K562 (cell line): ENCODE measurements around the gene FAT2. TPM values are rescaled to one million over a fixed set of nuclear protein-coding genes. Genes with fewer than 3 reads are reported as not detected.

Source experiments
- ATAC-seq: fragments of 200-7000 bp; cut with Tn5 transposase; 3 replicates; pipeline ENCODE4 v1.9.1; 2020; ENCODE audit warnings: moderate library complexity
- BruUV-seq: library from RNA; stranded (reverse); fragments of 400-500 nt; replicated peaks from 2 replicates; lab custom pipeline; 2021; lab: Mats Ljungman, UMichigan
- CTCF ChIA-PET: fragments of 300-600 bp; formaldehyde crosslinking; extraction: SDS; loops from one replicate; lab custom pipeline; 2021; ENCODE audit warnings: low intra/inter-chr PET ratio; lab: Yijun Ruan, JAX
- POLR2A ChIA-PET: fragments of 300-600, 350-650 bp; sonication (Branson Sonifier 250); formaldehyde crosslinking; extraction: SDS; loops from one replicate; lab custom pipeline; 2021; ENCODE audit warnings: antibody characterized with exemption, inconsistent platforms; lab: Yijun Ruan, JAX
- DNase-seq, 4 experiments: peaks; one replicate each; pipeline versions ENCODE4 v3.0.0 to v3.0.0-alpha.2; 2011 to 2018; ENCODE audit warnings: low spot score in 3 of 4, mixed read lengths in 3 of 4; ENCODE audit errors: extremely low read depth in 1 of 4
- FAIRE-seq: peaks from 2 replicates; lab custom pipeline; 2011; peaks lifted over from hg19 to GRCh38; lab: Jason Lieb, UNC
- H2AFZ ChIP-seq: 2 replicates; pipeline ENCODE4 v1.6.0; 2011; ENCODE audit warnings: low read depth, low read length, control low read depth, inconsistent platforms
- H3K27ac ChIP-seq: fragments of 200-600 bp; 3 replicates; pipeline ENCODE4 v1.8.0; 2011; ENCODE audit warnings: low read depth, mild to moderate bottlenecking, control low read depth, inconsistent platforms, low read length, moderate library complexity, mixed read lengths; ENCODE audit errors: extremely low read depth
- H3K27me3 ChIP-seq, 2 experiments: fragments of 300-600 bp in 1 of 2; 2 replicates in 1 of 2; 3 replicates in 1 of 2; pipeline versions ENCODE4 v1.6.0 to v1.8.0; 2011; ENCODE audit warnings: inconsistent platforms in 2 of 2, low read length in 2 of 2, mild to moderate bottlenecking in 1 of 2, mixed read lengths in 1 of 2, moderate library complexity in 1 of 2; ENCODE audit not compliant: control insufficient read depth in 2 of 2, insufficient read depth in 2 of 2
- H3K36me3 ChIP-seq: fragments of 300-600 bp; 3 replicates; pipeline ENCODE4 v1.8.0; 2011; ENCODE audit warnings: mild to moderate bottlenecking, low read length, inconsistent platforms; ENCODE audit not compliant: control insufficient read depth, insufficient read depth
- H3K4me1 ChIP-seq, 2 experiments: fragments of 200-600 bp in 1 of 2; replicated peaks in 1 of 2; 2 replicates in 1 of 2; 3 replicates in 1 of 2; pipeline versions ENCODE4 v1.5.1 to v1.8.0; 2011; ENCODE audit warnings: inconsistent platforms in 2 of 2, low read length in 2 of 2, mild to moderate bottlenecking in 1 of 2, mixed read lengths in 1 of 2, moderate library complexity in 1 of 2; ENCODE audit not compliant: control insufficient read depth in 2 of 2, insufficient read depth in 2 of 2
- H3K4me2 ChIP-seq: 2 replicates; pipeline ENCODE4 v1.6.1; 2011; ENCODE audit warnings: low read length, control low read depth, inconsistent platforms, mixed read lengths; ENCODE audit not compliant: insufficient read depth
- H3K4me3 ChIP-seq: fragments of 200-600 bp; sonication (generic), shearing (Covaris generic); 2 replicates; pipeline ENCODE4 v1.5.1; 2016; ENCODE audit warnings: control low read depth, inconsistent platforms
- H3K79me2 ChIP-seq: fragments of 200-600 bp; 3 replicates; pipeline ENCODE4 v1.8.0; 2011; ENCODE audit warnings: low read length, inconsistent platforms; ENCODE audit not compliant: control insufficient read depth, insufficient read depth
- H3K9ac ChIP-seq, 2 experiments: 2 replicates each; pipeline versions ENCODE4 v1.6.0 to v1.6.1; 2011; ENCODE audit warnings: low read depth in 2 of 2, low read length in 2 of 2, control low read depth in 1 of 2, inconsistent platforms in 1 of 2, mild to moderate bottlenecking in 1 of 2, mixed read lengths in 1 of 2; ENCODE audit not compliant: insufficient read depth in 1 of 2
- H3K9me1 ChIP-seq: one replicate; pipeline ENCODE4 v1.6.0; 2011; ENCODE audit warnings: inconsistent platforms, mild to moderate bottlenecking, low read length, moderate library complexity; ENCODE audit not compliant: control insufficient read depth, insufficient read depth
- H3K9me3 ChIP-seq: replicated peaks from 2 replicates; pipeline ENCODE4 v1.5.1; 2011; ENCODE audit warnings: low read depth, low read length, inconsistent platforms; ENCODE audit not compliant: control insufficient read depth, insufficient read depth
- H4K20me1 ChIP-seq: replicated peaks from 2 replicates; pipeline ENCODE4 v1.6.1; 2011; ENCODE audit warnings: low read length, inconsistent platforms, mixed read lengths; ENCODE audit not compliant: control insufficient read depth, insufficient read depth
- ADNP ChIP-seq: fragments of 200-800 bp; sonication (Bioruptor generic); IDR thresholded peaks from 2 replicates; pipeline ENCODE4 v1.6.1; 2016; ENCODE audit warnings: missing genetic modification characterization, missing compliant biosample characterization
- HNRNPLL ChIP-seq: fragments of 200-400 bp; formaldehyde crosslinking; IDR thresholded peaks from 2 replicates; pipeline ENCODE4 v1.6.1; 2017; ENCODE audit warnings: low read length, low read depth, mild to moderate bottlenecking; ENCODE audit not compliant: poor library complexity, severe bottlenecking
- RB1 ChIP-seq: fragments of 450-650 bp; IDR thresholded peaks from 2 replicates; pipeline ENCODE4 v1.6.1; 2017; ENCODE audit warnings: low read depth, mild to moderate bottlenecking
- TAF1 ChIP-seq: IDR thresholded peaks from 2 replicates; pipeline ENCODE4 v1.6.1; 2011; ENCODE audit warnings: mild to moderate bottlenecking, low read length, moderate library complexity; ENCODE audit not compliant: insufficient read depth, control insufficient read depth, severe bottlenecking; ENCODE audit errors: extremely low read depth
- TARDBP ChIP-seq: fragments of 450-650 bp; IDR thresholded peaks from 2 replicates; pipeline ENCODE4 v1.6.1; 2016
- THAP12 ChIP-seq: fragments of 250-450 bp; sonication (Bioruptor Pico); IDR thresholded peaks from 2 replicates; pipeline ENCODE4 v1.9.0; 2021; ENCODE audit warnings: mild to moderate bottlenecking, inconsistent platforms
- THRA ChIP-seq: fragments of 450-650 bp; IDR thresholded peaks from 2 replicates; pipeline ENCODE4 v1.6.1; 2017; ENCODE audit warnings: mild to moderate bottlenecking, moderate library complexity
- ZBTB7A ChIP-seq: IDR thresholded peaks from 2 replicates; pipeline ENCODE4 v1.6.1; 2011; ENCODE audit warnings: low read depth, mild to moderate bottlenecking, low read length, moderate library complexity, borderline replicate concordance; ENCODE audit not compliant: control insufficient read depth
- ZHX1 ChIP-seq: fragments of 150-350 bp; conservative IDR thresholded peaks from 2 replicates; pipeline ENCODE4 v1.6.1; 2014; ENCODE audit warnings: low read length
- ZNF324 ChIP-seq: fragments of 250-450 bp; sonication (Bioruptor Pico); IDR thresholded peaks from 2 replicates; pipeline ENCODE4 v1.4.0; 2020; ENCODE audit warnings: mild to moderate bottlenecking
- ZSCAN32 ChIP-seq: fragments of 450-650 bp; formaldehyde crosslinking; IDR thresholded peaks from 2 replicates; pipeline ENCODE4 v1.4.0; 2020; ENCODE audit warnings: mild to moderate bottlenecking, moderate library complexity
- WGBS: fragments of 100-300 bp; shearing (Covaris generic); methylation state at CpG from one replicate; pipeline ENCODE4 v1.1.6; 2016; ENCODE audit warnings: low coverage, mixed read lengths; ENCODE audit not compliant: insufficient coverage; ENCODE audit errors: missing lambda C conversion rate; 5-methylcytosine and 5-hydroxymethylcytosine counted together
- in situ Hi-C: fragments of 300-500 bp; cut with MboI; formaldehyde crosslinking; loops from 4 replicates; pipeline ENCODE4 v1.15.0; 2018; ENCODE audit warnings: inconsistent platforms, mixed read lengths
- intact Hi-C: fragments of 100-400 bp; cut with micrococcal nuclease; formaldehyde crosslinking; loops from 2 replicates; pipeline ENCODE4 v1.14.2; 2022
- polyA plus RNA-seq, 8 experiments: library from polyadenylated mRNA; depleted of rRNA in 4 of 8; stranded (reverse) in 5 of 8; unstranded in 3 of 8; fragments of >200 nt; fragmentation: Nextera tagmentation in 2 of 8; fragmentation: Illumina TruSeq in 1 of 8; extraction: Ambion mirVana in 2 of 8; extraction: Trizol in 1 of 8; gene quantifications; 2 replicates each; pipeline versions ENCODE4 v1.2.1 to v1.2.3, GENCODE V29; 2011 to 2014; ENCODE audit warnings: inconsistent platforms in 1 of 8, missing spikeins in 1 of 8
- total RNA-seq, 7 experiments: library from RNA; depleted of rRNA in 6 of 7; stranded (reverse); fragments of >200 nt in 6 of 7; fragmentation: Illumina TruSeq in 2 of 7; extraction: Trizol in 2 of 7; gene quantifications; 2 replicates each; pipeline versions ENCODE4 v1.2.1 to v1.2.3, GENCODE V29; 2011 to 2021; ENCODE audit warnings: low replicate concordance in 1 of 7

Gene FAT2
- total and polyA plus RNA-seq, 9 of the 15 experiments (the other 6 are each of a cell fraction or from before 2014, with no cell fraction given), result not detected

- Histone ChIP-seq H3K4me3 (no peak overlapping the region), H3K4me1 (no peaks in the 10 kb centered on the region), H3K9me3 (no peaks in the 10 kb centered on the region), H4K20me1 (no peaks in the 10 kb centered on the region), H3K27ac (no peak overlapping the region), H3K9me1 (no peaks in the 10 kb centered on the region), H3K4me2 (no peak overlapping the region), H3K79me2 (no peaks in the 10 kb centered on the region), H3K27me3 (peaks cover 14 to 53% of the 10 kb centered on the region in 2 experiments; a peak in 4 of 5 replicates), H2AFZ (no peak overlapping the region), H3K9ac (no peak overlapping the region), H3K36me3 (no peaks in the 10 kb centered on the region)
- in situ Hi-C loops, result no loop called here
- FAIRE-seq, result no peak
- CTCF ChIA-PET, result no interaction called here
- BruUV-seq, result no TSS peak
- DNase-seq, result no peak
- TF ChIP-seq ADNP, result no peak
- TF ChIP-seq ZSCAN32, result no peak
- TF ChIP-seq RB1, result no peak
- TF ChIP-seq THRA, result no peak
- TF ChIP-seq THAP12 (CRISPR knock-in tag), result no peak
- no peak for TF ChIP-seq ZBTB7A
- no peak for TF ChIP-seq TARDBP
- TF ChIP-seq HNRNPLL, result no peak
- TF ChIP-seq ZHX1, result no peak
- no peak for TF ChIP-seq TAF1
- TF ChIP-seq ZNF324 (CRISPR knock-in tag), result no peak
- intact Hi-C loops, result no loop called here
- POLR2A ChIA-PET, result interaction anchor here (0.7 to 1.3 kb wide), 2 partner anchors 27 to 64 kb away, joined by 3 read pairs; no protein-coding TSS in a partner anchor
- 2% methylated on average over 8 of the region's 8 CpGs for WGBS
- ATAC-seq, result no peak
These were observed 20.1 kb upstream of the FAT2 start for GRCh38 chr5:151611127-151611775.
